HG02763 (cell line): Measurements from ENCODE around the gene RUBCNL.
"Not testable (repeated sequence)": the region's sequence is repeated elsewhere in the genome, so short reads cannot be mapped to it uniquely, and the experiment has no call there.

Experiments
- ATAC-seq: cut with Tn5 transposase; IDR thresholded peaks from one replicate; pipeline ENCODE4 v1.9.1; 2021; ENCODE audit warnings: mild to moderate bottlenecking, moderate library complexity; ENCODE audit not compliant: unreplicated experiment

RUBCNL gene

DNA sequence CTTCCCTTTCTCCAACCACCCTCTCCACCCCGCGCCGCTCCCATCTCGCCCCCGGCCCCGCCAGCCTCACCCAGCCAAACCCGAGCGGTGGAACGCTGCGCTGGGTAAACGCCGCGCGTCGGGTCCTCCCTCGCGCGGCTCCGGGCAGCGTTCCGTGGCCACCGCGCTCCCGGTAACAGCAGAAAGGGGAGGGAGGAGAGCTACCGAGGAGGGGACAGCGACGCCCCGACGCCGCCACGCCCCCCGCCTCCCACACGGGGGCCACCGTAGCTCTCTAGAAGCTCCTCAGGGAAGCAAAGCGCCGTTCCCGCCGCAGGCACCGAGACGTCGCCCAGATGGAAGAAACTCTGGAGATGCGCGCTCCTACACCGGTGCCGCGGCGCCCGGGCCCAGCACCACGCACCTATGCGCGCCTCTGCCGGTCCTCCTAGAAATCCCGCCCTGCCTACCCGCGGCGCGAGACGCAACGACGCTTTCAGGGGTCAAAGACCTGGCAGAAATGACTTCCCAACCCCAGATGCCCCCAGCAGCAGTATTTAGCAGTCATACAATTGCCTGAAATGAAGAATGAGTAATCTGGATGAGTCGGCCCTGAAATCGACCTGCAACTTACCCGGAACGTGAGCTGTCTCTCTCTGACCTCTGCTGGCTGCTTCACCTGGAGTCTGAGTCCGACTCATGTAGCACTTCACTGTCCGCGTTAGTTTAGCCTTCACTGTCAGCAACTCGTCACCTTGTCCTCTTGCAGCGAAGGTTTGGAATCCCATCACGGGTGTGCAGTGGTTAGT is at the start of gene RUBCNL:
Gene RUBCNL, minus strand, starts transcription at position 189 of the 788 bp plus-strand sequence. CDS start 14,777 bp downstream, outside the sequence.
- ATAC-seq = peak; percentile 35

DNA sequence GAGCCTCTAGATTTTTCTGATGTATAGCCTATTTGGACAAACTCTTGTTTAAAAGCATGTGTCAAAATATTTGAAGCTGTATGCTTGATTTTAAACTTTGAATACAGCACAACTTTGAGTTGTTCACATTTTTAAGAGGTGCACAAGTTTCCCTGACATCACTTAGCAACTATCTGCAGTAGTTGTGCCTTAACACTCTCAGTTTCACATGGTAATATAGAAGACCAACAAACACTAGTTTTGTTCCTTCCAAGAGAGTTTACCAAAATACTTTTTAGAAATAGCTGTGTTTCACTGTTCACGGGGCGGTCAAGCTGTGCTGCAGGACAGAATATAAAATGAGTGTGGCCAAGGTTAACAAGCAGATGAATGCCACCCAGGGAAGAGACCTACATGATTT is 42.5 kb upstream of the RUBCNL start:
- ATAC-seq = not testable (repeated sequence)

- ATAC-seq = no peak
Measured at GRCh38 chr13:46405457-46405856, 18.4 kb upstream of the RUBCNL start.

DNA sequence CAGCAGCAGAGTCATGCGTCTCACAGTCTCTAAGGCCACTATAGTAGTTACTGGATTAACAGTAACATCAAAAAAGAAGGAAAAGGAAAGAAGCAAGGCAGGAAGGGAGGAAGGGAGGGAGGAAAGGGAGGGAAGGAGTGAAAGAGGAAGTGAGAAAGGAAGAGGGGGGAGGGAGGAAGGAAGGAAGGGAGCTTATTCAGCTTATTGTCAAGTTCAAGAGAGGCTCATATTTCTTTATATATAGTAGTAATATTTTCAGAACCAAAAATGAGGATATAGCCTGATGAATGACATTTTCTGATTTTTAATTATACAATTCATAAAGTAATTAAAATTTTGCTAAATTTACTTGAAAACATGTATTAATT is 17.7 kb upstream of the RUBCNL start:
- no peak for ATAC-seq

- ATAC-seq = no peak
Measured at GRCh38 chr13:46403851-46404732, 17.0 kb upstream of the RUBCNL start.

DNA sequence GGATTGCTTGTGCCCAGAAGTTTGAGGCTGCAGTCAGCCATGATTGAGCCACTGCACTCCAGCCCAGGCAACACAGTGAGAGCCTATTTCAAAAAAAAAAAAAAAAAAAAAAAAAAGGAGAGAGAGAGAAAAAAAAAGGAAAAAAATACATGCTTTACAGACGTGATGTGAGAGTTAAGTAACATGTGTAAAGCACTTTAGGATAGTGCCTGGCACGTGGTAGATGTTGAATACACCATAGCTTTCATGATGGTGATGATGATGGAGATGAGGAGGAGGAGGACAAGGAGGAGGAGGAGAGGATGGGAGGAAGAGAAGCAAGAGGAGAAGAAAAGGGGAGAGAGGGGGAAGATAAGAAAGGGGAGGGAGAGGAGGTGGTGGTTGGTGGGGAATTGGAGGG is 15.1 kb upstream of the RUBCNL start:
- ATAC-seq = no peak

GRCh38 chr13:46401432-46401831 is 14.4 kb upstream of the RUBCNL start:
- ATAC-seq = no peak

DNA sequence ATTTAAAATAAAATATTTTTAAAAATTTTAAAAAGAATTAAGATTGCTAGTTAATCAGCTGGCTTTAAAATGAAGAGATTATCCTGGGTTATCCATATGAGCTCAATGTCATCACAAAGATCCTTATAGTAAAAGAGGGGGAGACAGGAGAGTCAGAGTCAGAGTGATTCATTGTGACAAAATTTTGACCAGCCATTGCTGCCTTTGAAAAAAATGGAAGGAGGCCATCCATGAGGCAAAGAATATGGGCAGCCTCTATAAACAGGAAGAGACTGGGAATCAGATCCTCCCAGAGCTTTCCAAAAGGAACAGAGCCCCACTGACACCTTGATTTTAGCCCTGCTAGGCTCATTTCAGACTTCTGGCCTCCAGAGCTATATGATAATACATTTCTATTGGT is 9.3 kb upstream of the RUBCNL start:
- no peak for ATAC-seq

DNA sequence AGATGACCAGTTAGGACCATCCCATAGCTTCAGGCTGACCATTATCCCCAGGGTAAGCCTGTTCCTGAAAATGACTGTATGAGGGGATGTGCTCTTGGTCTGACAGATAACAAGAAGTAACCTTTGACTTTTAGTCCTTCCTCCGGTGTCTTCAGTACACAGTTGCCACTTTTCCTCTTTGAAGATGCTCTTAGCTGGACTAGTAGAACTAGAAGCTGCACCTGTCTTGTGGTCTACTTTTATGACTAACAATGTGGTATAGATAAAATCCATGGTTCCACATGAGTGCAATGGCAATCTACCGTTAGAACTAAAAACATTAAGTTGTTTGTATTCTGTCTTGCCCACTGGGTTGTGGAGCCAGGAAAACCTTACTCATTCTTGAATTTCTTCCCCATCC is 5.9 kb upstream of the RUBCNL start:
- ATAC-seq = no peak

DNA sequence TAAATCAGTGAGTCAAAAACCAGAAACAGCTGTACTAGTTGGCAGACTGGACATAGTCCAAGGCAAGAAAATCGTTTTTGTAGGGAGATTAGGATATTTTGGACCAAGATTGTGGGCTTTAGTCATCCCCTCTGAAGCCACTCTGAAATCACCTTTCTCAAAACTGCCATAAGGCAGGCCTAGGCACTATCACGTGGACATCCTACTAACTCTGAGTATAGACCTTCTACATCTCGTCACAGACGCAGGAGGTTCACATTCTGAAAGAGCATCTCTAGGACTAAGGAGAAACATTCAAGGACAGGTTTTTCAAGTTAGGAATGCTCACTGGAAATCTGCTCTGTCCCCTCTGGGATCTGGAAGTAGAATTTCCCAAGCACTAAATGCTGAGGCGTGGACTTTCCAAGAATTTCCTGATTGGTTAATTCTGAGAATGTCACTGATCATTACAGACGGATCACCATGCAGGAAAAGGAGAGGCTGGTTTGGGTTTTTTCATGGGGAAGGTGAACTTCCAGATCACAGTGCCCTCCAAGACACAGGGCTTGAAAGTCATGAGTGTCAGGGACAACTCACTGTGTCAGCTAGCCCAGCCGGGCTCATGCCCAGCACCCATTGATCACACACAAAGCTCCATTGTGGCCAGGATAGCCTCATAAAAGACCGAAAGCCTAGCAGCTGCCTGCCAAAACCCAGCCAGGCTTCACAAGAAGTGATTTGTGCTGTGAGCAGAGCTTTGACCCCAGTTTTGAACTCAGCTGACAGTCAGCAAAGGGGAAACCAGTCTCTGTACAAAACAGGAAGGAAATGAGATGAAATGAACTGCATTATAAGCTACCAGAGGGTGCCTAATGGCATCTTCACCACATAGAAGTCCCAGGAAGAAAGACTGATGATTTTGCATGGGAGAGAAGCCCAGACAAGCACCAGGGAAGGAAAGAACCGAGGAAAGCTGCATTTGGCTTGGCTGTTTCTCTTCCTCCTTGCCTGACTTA is 2.7 kb upstream of the RUBCNL start:
- peak; percentile 43 for ATAC-seq

- no peak for ATAC-seq
Measured at GRCh38 chr13:46388846-46389245, 1.8 kb upstream of the RUBCNL start.

DNA sequence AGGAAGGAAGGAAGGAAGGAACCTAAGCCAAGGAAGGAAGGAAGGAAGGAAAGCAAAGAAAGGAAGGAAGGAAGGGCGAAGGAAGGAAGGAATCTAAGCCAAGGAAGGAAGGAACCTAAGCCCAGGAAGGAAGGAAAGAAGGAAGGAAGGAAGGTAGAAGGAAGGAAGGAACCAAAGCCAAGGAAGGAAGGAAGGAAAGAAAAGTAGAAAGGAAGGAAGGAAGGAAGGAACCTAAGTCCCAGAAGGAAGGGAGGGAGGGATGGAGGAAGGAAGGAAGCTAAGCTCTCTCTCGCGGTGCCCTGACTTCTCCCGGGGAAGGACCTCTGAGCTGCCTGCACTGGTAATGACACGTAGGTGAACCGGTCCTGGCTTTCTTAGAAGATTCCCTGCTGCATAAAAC is 1.3 kb upstream of the RUBCNL start:
- ATAC-seq = no peak

DNA sequence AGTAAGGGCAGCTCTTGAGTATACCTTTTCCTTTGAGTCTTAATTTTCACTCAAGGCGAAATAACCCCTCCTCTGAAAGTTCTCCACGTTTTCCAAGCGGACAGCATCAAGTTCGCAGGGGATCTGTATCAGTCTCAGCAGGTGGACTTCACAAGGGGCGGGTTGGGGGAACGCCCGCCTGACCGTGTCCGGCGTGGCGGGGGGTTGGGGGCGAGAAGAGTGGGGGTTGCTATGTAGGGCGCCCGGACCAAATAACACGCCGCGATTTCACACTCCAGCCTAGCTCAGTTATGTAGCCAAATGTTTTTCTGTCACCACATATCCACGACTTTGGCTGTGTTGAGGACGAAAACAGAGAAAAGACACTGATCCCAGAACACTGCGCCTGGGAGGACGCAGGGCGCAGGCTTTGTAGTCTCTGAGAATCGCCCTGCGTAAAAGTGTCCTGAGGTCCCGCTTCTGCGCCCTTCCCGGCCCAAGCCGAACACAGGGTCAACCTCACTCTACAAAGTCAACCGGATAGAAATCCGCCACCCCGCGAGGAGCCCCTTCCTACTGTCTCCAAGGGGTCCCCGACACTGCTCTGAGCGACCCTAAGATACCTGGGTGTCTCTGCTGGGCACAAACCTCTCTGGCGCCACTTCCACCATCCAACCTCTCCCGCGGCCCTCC is 524 bp downstream of the RUBCNL start:
- peak; percentile 2 for ATAC-seq

GRCh38 chr13:46385946-46386345 is 1.1 kb downstream of the RUBCNL start:
- no peak for ATAC-seq

DNA sequence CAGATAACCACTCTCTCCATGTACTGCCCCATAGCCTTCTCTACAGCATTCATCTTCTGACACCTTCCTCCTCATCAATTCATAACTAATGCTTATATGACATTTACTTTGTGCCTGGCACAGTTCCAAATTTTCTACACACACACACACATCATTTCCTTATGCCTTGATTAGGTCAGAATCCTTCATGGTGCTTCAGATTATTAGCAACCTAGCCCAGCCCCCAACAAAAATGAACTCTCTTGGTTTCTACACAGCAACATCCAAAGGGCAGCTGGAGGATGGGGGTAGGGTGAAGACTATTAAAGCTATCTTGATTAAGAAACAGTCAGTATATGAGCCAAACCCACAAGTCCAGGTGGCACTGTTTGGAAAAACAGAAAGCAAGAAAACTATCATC is 3.7 kb downstream of the RUBCNL start:
- ATAC-seq = no peak

DNA sequence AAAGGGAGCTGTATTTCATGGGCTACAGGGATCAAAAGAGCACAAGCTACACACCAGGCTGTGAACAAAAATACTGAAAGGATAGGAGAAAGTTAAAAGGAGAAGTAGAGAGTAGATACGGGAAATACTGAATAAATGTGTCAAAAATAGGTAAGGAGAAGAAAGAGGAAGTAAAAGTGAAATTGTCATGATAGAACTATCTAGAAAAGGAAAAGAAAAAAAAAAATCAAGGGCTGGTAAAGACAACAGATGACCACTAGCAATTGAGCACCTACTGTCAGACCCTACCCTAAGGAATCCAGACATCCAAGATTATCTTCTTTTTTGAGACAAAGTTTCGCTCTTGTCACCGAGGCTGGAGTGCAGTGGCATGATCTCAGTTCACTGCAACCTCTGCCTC is 4.8 kb downstream of the RUBCNL start:
- peak; percentile 37 for ATAC-seq

DNA sequence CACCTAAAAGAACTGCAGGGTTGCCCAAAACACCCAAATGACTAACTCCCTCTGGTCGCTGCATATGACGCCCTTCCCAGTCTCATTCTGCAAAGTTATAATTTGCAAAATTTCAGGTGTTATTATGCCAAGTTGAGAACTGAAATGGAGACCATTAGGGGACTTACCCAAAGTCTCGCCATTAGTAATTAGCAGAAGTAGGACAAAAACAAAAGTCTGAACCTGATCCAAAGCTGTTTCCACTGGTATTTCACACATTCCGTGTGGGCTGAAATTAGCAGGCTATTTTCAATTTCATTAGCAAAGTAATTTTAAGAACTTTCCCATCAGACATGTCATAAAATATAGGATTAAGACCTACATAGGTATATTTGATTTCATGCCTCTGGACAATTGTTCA is 6.8 kb downstream of the RUBCNL start:
- ATAC-seq = no peak

GRCh38 chr13:46379611-46380010 is 7.4 kb downstream of the RUBCNL start:
- ATAC-seq = no peak

DNA sequence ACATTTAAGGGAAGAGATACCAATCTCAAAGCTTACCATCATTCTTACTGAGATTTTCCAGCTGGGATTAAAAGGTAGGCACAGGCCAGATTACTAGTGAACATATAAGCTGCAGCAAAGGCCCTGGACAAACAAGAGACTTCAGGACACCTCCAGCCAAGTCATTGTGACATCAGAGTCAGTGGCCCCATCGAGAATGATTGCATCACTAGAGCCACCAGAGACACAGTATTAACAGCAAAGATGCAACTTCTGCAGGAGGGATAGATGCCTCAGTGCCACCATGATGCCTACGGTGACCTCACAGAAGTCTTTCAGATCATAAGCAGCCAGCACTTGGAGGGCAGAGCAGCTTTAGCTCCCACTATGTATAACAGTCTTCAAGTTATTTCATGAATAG is 8.6 kb downstream of the RUBCNL start:
- no peak for ATAC-seq

DNA sequence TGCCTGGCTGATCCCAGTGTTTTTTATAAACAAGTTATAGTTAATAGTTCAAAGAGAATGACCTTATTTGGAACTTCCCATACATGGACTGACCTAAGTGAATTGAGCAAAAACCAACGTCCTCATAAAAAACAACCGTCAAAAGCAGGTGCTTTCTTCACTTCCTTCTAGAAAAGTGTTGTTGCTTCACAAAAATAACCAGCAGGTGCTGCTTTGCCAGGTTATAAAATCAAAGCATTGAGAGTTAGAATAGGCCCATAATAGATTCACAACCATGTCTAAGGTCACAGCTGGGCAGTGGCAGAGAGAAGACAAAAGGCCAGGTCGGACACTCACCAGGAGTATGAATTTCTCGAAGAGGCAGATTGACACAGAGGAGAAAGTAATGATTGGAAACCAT is 9.5 kb downstream of the RUBCNL start:
- peak; percentile 50 for ATAC-seq
